Thoracic aorta (tissue), 2 donors: ENCODE results near the gene MYZAP. TPM values are rescaled to one million over a fixed set of nuclear protein-coding genes. Genes with fewer than 3 reads are reported as not detected.
A peak's percentile ranks its signal among the peaks of the same experiment; 100 is the strongest.

Experiments used
- ATAC-seq: fragments of 150-250 bp; one replicate; pipeline ENCODE4 v1.8.0; 2017; ENCODE audit warnings: low read depth; ENCODE audit not compliant: insufficient number of reproducible peaks, low FRiP score
- DNase-seq: peaks from one replicate; pipeline ENCODE4 v3.0.0-alpha.2; 2020; ENCODE audit warnings: low spot score
- H3K27ac ChIP-seq, 2 donors: fragments of 200-600 bp; sonication (generic); 1 replicate in 1 of 2; 2 replicates in 1 of 2; pipeline ENCODE4 v1.5.1; 2016; ENCODE audit warnings: mild to moderate bottlenecking in 2 of 2, moderate library complexity in 2 of 2
- H3K27me3 ChIP-seq: fragments of 200-600 bp; sonication (generic); replicated peaks from 2 replicates; pipeline ENCODE4 v1.6.0; 2016; ENCODE audit warnings: mild to moderate bottlenecking; ENCODE audit not compliant: insufficient read depth
- H3K36me3 ChIP-seq: fragments of 200-600 bp; sonication (generic); one replicate; pipeline ENCODE4 v1.5.1; 2016
- H3K4me1 ChIP-seq, 2 donors: fragments of 200-600 bp; sonication (generic); 1 replicate in 1 of 2; 2 replicates in 1 of 2; pipeline versions ENCODE4 v1.5.1 to v1.6.0; 2016; ENCODE audit warnings: low read depth in 2 of 2, mild to moderate bottlenecking in 1 of 2; ENCODE audit not compliant: control insufficient read depth in 1 of 2
- H3K4me3 ChIP-seq: fragments of 200-600 bp; sonication (generic); 2 replicates; pipeline ENCODE4 v1.5.1; 2016; ENCODE audit warnings: mild to moderate bottlenecking
- H3K9me3 ChIP-seq: fragments of 200-600 bp; sonication (generic); 2 replicates; pipeline ENCODE4 v1.5.1; 2016
- total RNA-seq, 2 donors: library from RNA; depleted of rRNA; stranded (reverse); fragments of >200 nt; gene quantifications; one replicate each; pipeline versions ENCODE4 v1.1.0 to v1.2.3, GENCODE V29; 2016
- TF ChIP-seq, protein P1 (sequence below): fragments of 200-600 bp; sonication (generic); IDR thresholded peaks from one replicate; pipeline ENCODE4 v1.5.1; 2019; ENCODE audit warnings: antibody characterized with exemption

The MYZAP gene
- total RNA-seq, 2 donors from 2014 or later = 3.8 to 6.8 TPM

DNA sequence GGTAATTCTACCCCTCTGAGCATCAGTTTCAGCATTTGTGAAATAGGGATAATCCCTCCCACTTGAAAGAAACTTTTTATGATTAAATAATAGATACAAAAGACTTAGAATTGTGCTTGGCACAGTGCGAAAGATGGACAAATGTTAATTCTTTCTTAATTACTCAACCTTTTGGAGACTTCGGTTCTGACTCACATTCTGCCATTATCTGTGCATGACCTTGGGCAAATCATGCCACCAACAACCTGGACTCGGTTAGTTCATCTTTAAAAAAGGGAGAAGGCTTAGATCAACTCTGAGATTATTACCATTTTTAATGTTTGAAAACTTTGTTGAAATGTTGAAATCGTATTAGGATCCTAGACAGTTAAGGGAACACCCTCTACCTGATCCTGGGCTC, 74.2 kb downstream of the MYZAP start:
- ATAC-seq = no peak
- H3K9me3 ChIP-seq = no peaks in the 10 kb centered on the region
- no peak overlapping the region for H3K4me3 ChIP-seq
- H3K27ac ChIP-seq = no peak overlapping the region
- TF ChIP-seq, protein P1, sequence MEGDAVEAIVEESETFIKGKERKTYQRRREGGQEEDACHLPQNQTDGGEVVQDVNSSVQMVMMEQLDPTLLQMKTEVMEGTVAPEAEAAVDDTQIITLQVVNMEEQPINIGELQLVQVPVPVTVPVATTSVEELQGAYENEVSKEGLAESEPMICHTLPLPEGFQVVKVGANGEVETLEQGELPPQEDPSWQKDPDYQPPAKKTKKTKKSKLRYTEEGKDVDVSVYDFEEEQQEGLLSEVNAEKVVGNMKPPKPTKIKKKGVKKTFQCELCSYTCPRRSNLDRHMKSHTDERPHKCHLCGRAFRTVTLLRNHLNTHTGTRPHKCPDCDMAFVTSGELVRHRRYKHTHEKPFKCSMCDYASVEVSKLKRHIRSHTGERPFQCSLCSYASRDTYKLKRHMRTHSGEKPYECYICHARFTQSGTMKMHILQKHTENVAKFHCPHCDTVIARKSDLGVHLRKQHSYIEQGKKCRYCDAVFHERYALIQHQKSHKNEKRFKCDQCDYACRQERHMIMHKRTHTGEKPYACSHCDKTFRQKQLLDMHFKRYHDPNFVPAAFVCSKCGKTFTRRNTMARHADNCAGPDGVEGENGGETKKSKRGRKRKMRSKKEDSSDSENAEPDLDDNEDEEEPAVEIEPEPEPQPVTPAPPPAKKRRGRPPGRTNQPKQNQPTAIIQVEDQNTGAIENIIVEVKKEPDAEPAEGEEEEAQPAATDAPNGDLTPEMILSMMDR = no peak
- peaks cover 3 to 14% of the 10 kb centered on the region in 2 donors for H3K4me1 ChIP-seq
- no peaks in the 10 kb centered on the region for H3K27me3 ChIP-seq
- H3K36me3 ChIP-seq = no peaks in the 10 kb centered on the region
- DNase-seq = no peak

DNA sequence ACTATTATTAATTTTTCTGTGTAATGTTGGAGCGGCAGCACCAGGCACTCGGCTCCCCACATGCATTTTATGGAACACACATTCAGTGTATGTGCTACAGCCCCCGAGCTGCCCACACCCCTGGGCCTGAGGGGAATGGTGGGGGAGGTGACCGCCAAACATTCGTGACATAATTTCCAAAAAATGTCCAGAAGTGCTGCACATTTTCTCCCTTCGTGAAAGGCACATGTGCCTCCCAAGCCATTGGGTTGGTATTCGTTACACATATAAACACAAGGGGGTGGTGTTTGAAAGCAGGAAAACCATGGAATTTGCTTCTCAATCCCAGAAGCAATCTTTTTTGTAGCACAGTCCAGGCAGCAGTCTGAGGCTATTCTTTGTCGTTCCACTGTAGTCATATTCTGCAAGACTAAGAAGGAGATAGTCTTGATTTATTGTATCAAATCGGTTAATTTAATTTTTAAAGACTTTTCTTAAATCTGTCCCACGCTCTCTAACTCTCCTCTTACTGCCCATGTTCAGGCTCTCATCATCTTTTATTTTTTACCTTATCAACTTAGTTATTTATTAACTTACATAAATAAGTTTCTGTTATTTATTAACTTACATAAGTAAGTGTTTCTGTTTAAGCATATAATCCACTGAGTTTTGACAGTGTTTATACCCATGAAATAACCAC, 75.6 kb downstream of the MYZAP start:
- H3K4me1 ChIP-seq = peaks cover 3 to 14% of the 10 kb centered on the region in 2 donors
- peak; percentile 84 for ATAC-seq
- H3K9me3 ChIP-seq = no peaks in the 10 kb centered on the region
- H3K36me3 ChIP-seq = no peaks in the 10 kb centered on the region
- DNase-seq = no peak
- TF ChIP-seq, protein P1 = peak; percentile 49
- no peak overlapping the region for H3K4me3 ChIP-seq
- H3K27ac ChIP-seq = no peak overlapping the region
- no peaks in the 10 kb centered on the region for H3K27me3 ChIP-seq

DNA sequence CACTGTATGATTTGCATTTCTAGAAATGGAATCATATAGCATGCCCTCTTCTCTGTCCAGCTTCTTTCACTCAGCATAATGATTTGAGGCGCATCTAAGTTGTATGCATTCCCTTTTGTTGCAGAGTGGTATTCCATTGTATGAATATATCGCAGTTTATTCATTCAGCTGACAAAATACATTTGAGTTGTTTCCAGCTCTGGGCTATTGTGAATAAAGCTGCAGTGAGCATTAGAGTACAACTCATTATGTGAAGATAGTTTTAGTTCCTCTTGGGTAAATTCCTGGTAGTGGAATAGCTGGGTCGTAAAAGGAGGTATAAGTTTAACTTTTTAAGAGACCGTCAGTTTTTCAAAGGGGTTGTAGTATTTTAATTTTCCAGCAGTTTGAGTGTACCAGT, 76.3 kb downstream of the MYZAP start:
- TF ChIP-seq, protein P1 = no peak
- Histone ChIP-seq H3K4me3 (no peak overlapping the region), H3K36me3 (no peaks in the 10 kb centered on the region), H3K27ac (no peak overlapping the region), H3K9me3 (no peaks in the 10 kb centered on the region), H3K27me3 (no peaks in the 10 kb centered on the region), H3K4me1 (peaks cover 3 to 14% of the 10 kb centered on the region in 2 donors)
- no peak for DNase-seq
- no peak for ATAC-seq

DNA sequence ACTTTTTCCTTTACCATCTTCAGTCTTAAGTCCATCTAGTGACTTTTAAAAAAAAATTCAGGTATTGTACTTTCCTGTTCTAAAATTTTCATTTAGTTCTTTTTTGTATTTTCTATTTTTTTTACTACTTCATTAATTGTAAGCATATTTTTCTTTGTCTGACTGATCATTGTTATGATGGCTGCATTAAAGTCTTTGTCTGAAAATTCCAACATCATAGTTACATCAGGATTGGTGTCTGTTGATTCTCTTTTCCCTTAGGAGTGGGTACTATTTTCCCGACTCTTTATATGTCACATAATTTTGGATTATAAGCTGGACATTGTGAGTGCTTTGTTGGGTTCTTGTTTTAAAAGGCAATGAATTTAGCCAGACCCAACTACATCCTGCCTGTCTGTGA, 79.9 kb downstream of the MYZAP start:
- H3K4me3 ChIP-seq = no peak overlapping the region
- ATAC-seq = no peak
- H3K9me3 ChIP-seq = no peaks in the 10 kb centered on the region
- H3K36me3 ChIP-seq = no peaks in the 10 kb centered on the region
- H3K4me1 ChIP-seq = peaks cover 3 to 14% of the 10 kb centered on the region in 2 donors
- no peaks in the 10 kb centered on the region for H3K27me3 ChIP-seq
- no peak for DNase-seq
- TF ChIP-seq, protein P1 = no peak
- no peak overlapping the region for H3K27ac ChIP-seq

DNA sequence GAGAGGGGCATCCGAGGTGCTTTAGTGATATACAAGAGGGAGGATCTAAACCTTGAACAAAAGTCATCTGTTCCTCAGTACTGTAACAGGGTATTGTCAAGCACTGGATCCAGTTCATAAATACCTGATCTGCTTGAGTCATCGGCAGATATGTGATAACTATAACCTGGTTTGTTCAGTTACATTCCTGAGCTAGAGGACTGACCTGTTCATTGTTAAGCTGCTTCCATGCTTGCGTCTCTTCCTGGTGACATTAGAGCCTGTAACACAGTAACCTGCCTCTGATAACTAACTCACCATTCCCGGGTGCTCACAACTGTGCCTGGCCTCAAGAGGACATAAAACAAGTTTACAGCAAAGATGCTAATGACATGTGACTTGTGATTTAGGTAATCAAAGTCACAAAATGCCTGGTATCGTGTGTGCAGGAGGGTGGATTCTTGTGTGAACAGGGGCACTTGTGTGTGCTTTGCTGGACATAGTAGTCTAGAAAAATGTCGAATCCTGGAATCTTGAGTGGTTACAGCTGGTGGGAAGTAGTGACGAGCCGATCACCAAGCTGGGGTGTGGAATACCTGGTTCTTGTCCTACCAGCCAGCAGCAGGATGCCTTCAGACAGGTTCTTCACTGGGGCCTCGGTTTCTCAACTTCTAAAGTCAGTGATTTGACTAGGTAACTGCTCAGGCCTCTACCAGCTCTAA, 83.9 kb downstream of the MYZAP start:
- H3K27ac ChIP-seq = no peak overlapping the region
- TF ChIP-seq, protein P1 = no peak
- ATAC-seq (no peak), DNase-seq (no peak)
- H3K4me1 ChIP-seq = peaks cover 0 to 10% of the 10 kb centered on the region in 2 donors
- no peak overlapping the region for H3K4me3 ChIP-seq
- H3K27me3 ChIP-seq = no peaks in the 10 kb centered on the region
- H3K9me3 ChIP-seq = no peaks in the 10 kb centered on the region
- H3K36me3 ChIP-seq = no peaks in the 10 kb centered on the region
